Activated CD4-positive, alpha-beta T cell treated with anti-CD3 and anti-CD28 coated beads, Interleukin-2, amount 50 U/mL, for 48 hours (primary cell): ENCODE measurements around the gene ATG13.
A peak's percentile ranks its signal among the peaks of the same experiment; 100 is the strongest.
"Not testable (repeated sequence)": the region's sequence is repeated elsewhere in the genome, so short reads cannot be mapped to it uniquely, and the experiment has no call there.

Experiments used
- DNase-seq, 2 experiments: peaks; one replicate each; pipeline ENCODE4 v3.0.0-alpha.2; 2020

ATG13 gene

GRCh38 chr11:46617134-46617971 lies at the start of gene ATG13, which contains the start of gene HARBI1:
TSS of gene ATG13 (plus strand) at chr11:46617553. CDS start at chr11:46644292, 26,739 bp downstream.
TSS of gene HARBI1 (minus strand) at chr11:46617227. CDS start at chr11:46616237, 990 bp downstream.
- DNase-seq: peak; percentile 91 to 93

- DNase-seq: no peak
Measured at GRCh38 chr11:46570790-46571398, 46.5 kb upstream of the ATG13 start.

GRCh38 chr11:46574656-46575055 lies 42.7 kb upstream of the ATG13 start:
- DNase-seq: no peak

DNA sequence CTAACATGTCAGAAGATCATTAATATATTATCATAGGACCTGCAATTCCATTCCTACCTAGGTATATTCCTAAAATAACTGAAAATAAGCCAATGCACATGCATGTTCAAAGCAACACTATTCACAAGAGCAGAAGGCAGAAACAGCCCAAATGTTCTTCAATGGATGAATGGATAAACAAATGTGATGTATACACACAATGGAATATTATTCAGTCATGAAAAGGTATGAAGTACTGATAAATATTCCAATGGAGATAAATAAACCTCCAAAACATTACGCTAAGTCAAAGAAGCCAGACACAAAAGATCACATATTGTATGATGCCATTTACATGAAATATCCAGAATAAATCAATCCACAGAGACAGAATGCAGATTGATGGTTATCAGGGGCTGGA lies 40.3 kb upstream of the ATG13 start:
- no peak for DNase-seq

DNA sequence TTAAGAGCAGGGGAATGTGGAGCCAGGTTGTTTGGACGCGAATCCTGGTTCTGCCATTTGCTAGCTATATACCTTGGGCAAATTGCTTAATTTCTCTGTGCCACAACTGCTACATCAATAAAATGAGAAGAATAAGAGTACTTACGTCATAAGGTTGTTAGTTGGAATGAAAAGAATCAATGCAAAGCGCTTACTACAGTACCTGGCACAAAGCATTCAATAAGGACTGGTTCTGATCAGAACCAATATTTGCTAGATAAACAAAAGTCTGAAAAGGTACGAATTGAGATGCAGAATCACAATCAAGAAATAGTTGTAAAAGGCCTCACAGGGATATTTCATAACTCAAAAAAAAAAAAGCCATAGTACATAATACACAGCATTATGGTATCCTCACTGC lies 34.8 kb upstream of the ATG13 start:
- DNase-seq: no peak

GRCh38 chr11:46583513-46583912 lies 33.8 kb upstream of the ATG13 start:
- not testable (repeated sequence) for DNase-seq

GRCh38 chr11:46588131-46588530 lies 29.2 kb upstream of the ATG13 start:
- no peak for DNase-seq

GRCh38 chr11:46588915-46589314 lies 28.4 kb upstream of the ATG13 start:
- DNase-seq: no peak

DNA sequence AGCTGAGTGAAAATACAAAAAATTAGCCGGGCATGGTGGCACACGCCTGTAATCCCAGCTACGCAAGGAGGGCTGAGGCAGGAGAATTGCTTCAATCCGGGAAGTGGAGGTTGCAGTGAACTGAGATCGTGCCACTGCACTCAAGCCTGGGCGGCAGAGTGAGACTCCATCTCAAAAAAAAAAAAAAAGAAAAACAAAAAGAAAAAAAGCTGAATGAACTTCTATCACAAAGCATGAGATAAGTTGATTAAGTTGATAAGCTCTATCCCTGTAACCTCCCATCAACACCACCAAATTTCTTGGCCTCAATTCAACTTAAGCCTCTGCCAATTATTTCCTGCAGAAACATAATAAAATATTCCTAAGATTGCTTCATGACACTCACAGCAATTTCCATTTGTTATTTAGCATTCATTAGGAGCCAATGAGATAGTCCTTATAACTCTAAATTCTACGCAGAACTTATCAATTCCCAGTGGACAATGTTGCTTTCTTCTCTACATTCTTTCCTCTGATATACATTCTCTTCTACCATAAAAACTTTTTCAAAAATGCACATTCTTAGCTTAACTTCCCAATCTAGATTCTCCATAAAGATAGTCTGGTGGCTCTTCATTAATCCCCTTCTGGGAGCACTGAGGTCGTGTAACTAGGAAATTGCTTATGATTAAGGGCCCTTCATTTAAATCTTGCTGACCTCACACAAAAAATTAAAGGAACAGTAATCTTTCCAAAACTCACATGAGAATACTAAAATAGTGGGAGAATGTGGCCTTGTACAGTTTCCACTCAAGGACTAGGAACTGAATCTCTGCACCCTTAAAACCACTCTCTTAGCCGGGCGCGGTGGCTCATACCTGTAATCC lies 26.4 kb upstream of the ATG13 start:
- DNase-seq: no peak

DNA sequence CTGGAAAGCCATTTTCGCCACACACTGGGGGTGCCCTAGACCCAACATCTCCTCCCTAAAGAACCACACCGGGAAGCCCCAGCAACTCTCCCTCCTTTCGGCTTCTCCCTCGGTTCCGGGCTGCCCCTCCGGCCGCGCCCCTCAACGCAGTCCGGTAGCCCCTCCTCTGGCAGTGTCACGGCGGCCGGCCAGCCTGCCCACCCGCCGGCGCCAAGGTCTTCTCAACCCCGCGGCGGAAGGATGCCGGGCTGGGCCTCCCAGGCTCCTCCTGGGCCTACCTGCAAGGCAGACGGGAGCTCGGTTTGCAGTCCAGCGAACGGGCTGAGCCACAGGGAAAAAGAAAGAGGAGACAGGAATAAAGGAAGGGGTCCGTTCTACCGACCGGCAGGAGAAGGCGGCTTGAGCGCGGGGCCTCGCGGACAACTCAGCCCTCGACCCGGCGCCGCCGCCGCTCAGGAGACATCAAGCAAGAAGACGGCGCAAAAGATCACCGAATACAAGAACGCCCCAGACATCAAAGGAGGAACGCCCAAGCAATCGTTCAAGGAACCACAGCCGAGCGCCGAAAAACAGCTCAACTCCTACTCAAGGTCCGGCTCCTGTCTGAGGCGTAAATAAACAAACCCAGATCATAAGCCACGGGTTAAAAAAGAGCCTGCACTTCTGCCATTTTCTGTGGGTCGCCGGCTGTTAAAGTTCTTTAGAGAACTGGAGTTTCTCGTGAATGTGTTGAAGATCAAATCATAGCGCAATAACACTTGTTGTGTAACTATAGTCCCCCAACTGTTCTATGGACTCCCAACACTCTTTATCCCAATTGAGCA lies 23.6 kb upstream of the ATG13 start, which contains the start of gene AMBRA1:
Gene AMBRA1 (minus strand): TSS at position 474 of the 824 bp plus-strand sequence. CDS start 45,643 bp downstream, outside the sequence.
- peak; percentile 87 to 90 for DNase-seq

DNA sequence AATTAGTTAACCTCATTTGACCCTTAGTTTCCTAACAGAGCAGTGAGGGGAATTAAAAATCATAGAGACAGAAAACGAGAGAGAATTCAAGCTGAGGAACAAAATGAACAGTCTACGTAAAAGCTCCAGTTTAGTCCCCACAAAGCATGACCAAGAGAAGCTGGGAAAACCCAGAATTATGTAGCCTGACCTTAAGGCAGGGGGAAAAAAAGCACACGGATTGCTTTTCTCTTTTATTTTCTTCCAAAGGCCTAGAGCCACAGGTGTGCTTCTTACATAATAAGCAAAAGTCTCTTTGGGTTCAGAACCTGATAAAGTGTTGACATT lies 23.0 kb upstream of the ATG13 start:
- DNase-seq: no peak

DNA sequence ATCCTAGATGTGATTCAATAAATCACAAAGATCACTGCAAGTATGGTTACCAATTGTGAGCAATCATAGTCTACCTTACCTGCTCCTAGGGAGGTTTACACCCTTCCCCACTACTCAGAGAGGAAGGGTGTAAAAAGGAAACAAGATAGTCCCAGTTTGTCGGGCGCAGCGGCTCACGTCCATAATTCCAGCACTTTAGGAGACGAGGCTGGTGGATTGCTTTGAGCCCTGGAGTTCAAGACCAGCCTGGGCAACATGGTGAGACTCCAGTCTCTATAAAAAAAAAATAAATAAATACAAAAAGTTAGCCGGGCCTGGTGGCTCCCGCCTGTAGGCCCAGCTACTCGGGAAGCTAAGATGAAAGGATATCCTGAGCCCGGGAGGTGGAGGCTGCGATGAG lies 22.6 kb upstream of the ATG13 start:
- DNase-seq: no peak

DNA sequence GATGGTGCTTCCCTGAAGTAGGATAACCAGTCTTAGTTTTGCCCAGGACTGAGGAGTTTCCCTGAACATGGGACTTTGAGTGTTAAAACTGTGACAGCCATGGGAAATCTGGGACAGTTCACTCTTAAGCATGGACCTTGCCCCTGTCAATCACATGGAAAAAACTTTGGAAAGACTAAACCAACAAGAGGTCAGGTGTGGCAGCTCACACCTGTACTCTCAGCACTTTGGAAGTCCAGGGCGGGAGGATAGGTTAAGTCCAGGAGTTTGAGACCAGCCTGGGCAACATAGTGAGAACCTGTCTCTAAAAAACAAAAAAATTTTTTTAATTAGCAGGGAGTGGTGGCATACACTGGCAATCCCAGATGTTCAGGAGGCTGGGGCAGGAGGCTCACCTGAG lies 20.2 kb upstream of the ATG13 start:
- DNase-seq: no peak

- no peak for DNase-seq
Measured at GRCh38 chr11:46597609-46598219, 19.6 kb upstream of the ATG13 start.

GRCh38 chr11:46599340-46600193 lies 17.8 kb upstream of the ATG13 start:
- no peak for DNase-seq

- no peak for DNase-seq
Measured at GRCh38 chr11:46600194-46600960, 17.0 kb upstream of the ATG13 start.

DNA sequence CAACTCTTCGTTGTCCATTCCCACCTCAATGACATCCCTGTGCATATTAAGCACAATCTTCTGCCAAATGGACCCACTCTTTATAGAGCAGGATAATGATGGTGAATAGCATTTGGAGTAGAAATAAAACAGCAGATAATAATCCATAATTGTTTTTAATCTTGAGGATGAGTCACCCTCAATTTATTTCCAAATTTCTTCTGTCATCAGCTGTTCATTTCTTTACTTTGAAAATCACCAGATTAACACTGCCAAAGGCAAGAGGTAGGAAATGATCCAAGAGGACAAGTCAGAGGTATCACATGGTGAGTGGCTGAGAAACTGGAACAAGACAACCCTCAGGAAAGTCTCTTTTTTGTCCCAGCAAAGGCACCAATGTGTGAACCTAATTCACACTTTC lies 16.2 kb upstream of the ATG13 start:
- no peak for DNase-seq

DNA sequence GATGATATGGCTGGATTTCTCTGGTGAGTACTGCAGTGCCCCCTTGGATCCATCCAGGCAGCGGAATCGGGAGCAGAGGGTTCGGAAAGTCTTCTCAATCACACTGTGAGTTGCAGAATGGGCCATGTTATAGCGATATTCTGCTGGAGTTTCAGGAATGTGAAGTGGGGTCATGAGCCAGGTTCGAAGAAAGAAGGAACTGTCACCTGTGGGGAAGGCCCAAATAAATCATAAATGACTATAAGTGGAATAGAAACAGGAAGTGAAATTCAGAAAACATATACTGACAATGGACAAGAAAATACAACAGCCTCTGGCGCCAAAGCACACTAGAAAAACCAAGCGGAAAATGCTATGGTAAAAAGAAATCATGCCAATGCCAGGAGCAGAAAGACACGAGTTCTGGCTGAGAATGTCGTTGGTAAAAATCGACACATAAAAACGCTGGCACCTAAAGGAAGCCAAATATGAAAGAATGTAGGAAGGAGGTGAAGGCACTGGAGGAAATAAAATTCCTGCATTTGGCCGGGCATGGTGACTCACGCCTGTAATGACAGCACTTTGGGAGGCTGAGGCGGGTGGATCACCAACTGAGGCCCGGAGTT lies 13.5 kb upstream of the ATG13 start:
- DNase-seq: no peak

DNA sequence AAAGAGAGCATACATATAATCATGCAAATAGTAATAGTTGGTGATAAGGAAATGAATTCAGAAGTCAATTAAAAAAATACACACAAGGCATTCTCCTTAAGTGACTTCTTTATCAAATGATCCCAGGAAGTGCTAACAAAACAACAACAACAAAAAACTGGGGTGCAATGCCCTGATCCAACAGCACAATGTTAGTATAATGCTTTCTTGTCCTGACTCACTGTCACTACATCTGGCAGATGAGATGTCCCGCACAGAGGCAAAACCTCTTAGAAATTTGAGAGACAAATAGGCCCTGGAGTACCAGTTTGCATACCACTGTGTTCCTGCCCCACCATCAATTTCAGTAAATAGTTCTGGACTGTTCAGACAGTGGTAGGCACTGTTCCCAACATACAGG lies 12.6 kb upstream of the ATG13 start:
- DNase-seq: no peak

- DNase-seq: no peak
Measured at GRCh38 chr11:46607516-46607915, 9.8 kb upstream of the ATG13 start.
